SU-DHL-6 (cell line): Measurements from ENCODE around the gene ATP6V0B.

Experiments
- H2AFZ ChIP-seq: fragments of 200-600 bp; sonication (generic); 2 replicates; pipeline ENCODE4 v1.6.1; 2014; ENCODE audit warnings: low read depth, mild to moderate bottlenecking, moderate library complexity, mixed read lengths, antibody characterized with exemption, low read length; ENCODE audit not compliant: severe bottlenecking
- H3F3A ChIP-seq: fragments of 200-600 bp; shearing (Covaris generic); 2 replicates; pipeline ENCODE4 v1.6.0; 2016; ENCODE audit warnings: antibody characterized with exemption, mild to moderate bottlenecking; ENCODE audit not compliant: insufficient read depth
- H3K27ac ChIP-seq: fragments of 200-600 bp; sonication (generic); 2 replicates; pipeline ENCODE4 v1.5.1; 2016; ENCODE audit warnings: low read depth, mild to moderate bottlenecking, low read length, moderate library complexity, mixed read lengths
- H3K27me3 ChIP-seq: fragments of 200-600 bp; sonication (generic), shearing (Covaris generic); 2 replicates; pipeline ENCODE4 v1.6.0; 2014; ENCODE audit warnings: mild to moderate bottlenecking, low read length
- H3K36me3 ChIP-seq: fragments of 200-600 bp; sonication (generic); 2 replicates; pipeline ENCODE4 v1.6.1; 2014; ENCODE audit warnings: mild to moderate bottlenecking, low read length, mixed read lengths
- H3K4me2 ChIP-seq: fragments of 300-600, 200-600 bp; shearing (Covaris generic), sonication (generic); 2 replicates; pipeline ENCODE4 v1.6.0; 2014; ENCODE audit warnings: low read length, low read depth, mild to moderate bottlenecking; ENCODE audit not compliant: poor library complexity, severe bottlenecking
- H3K4me3 ChIP-seq: fragments of 200-600 bp; sonication (generic); 2 replicates; pipeline ENCODE4 v1.5.1; 2014; ENCODE audit warnings: antibody characterized with exemption, low read length, mild to moderate bottlenecking, mixed read lengths; ENCODE audit not compliant: insufficient read depth, poor library complexity, severe bottlenecking
- H3K79me2 ChIP-seq: fragments of 200-600 bp; sonication (generic); 2 replicates; pipeline ENCODE4 v1.6.1; 2014; ENCODE audit warnings: mild to moderate bottlenecking, low read length, moderate library complexity; ENCODE audit not compliant: insufficient read depth
- H3K9ac ChIP-seq: fragments of 200-600 bp; sonication (generic); 2 replicates; pipeline ENCODE4 v1.7.0; 2014; ENCODE audit warnings: mild to moderate bottlenecking, low read length
- H3K9me2 ChIP-seq: fragments of 200-600 bp; sonication (generic); replicated peaks from 2 replicates; pipeline ENCODE4 v1.6.1; 2014; ENCODE audit warnings: low read length; ENCODE audit not compliant: insufficient read depth
- H3K9me3 ChIP-seq: fragments of 200-600 bp; sonication (generic); 2 replicates; pipeline ENCODE4 v1.6.1; 2014; ENCODE audit warnings: low read length, mixed read lengths; ENCODE audit not compliant: insufficient read depth
- H4K20me1 ChIP-seq: fragments of 200-600 bp; sonication (generic); 2 replicates; pipeline ENCODE4 v1.6.1; 2014; ENCODE audit warnings: low read depth, mild to moderate bottlenecking, antibody characterized with exemption, low read length, moderate library complexity, mixed read lengths
- CTCF ChIP-seq: fragments of 200-600 bp; sonication (generic); IDR thresholded peaks from one replicate; pipeline ENCODE4 v1.5.1; 2017; ENCODE audit warnings: antibody characterized with exemption, mild to moderate bottlenecking, low read length, moderate library complexity; ENCODE audit not compliant: insufficient read depth, poor library complexity, severe bottlenecking
- EZH2phosphoT487 ChIP-seq: fragments of 200-600 bp; sonication (generic), shearing (Covaris generic); conservative IDR thresholded peaks from 2 replicates; pipeline ENCODE4 v1.6.1; 2018; ENCODE audit warnings: mild to moderate bottlenecking, antibody characterized with exemption, low read length, moderate library complexity, mixed read lengths

Gene ATP6V0B

GRCh38 chr1:43971336-43971980, 3.3 kb upstream of the ATP6V0B start:
- peaks cover 20% of the 10 kb centered on the region for H3F3A ChIP-seq
- TF ChIP-seq CTCF = no peak
- no peak for TF ChIP-seq EZH2phosphoT487
- no peak overlapping the region for H3K27ac ChIP-seq
- H3K36me3 ChIP-seq = no peaks in the 10 kb centered on the region
- no peaks in the 10 kb centered on the region for H3K9me3 ChIP-seq
- H4K20me1 ChIP-seq = no peaks in the 10 kb centered on the region
- peaks cover 31% of the 10 kb centered on the region for H3K79me2 ChIP-seq
- no peak overlapping the region for H3K4me2 ChIP-seq
- H3K4me3 ChIP-seq = no peak overlapping the region
- H3K9ac ChIP-seq = no peak overlapping the region
- no peak overlapping the region for H2AFZ ChIP-seq
- H3K27me3 ChIP-seq = no peaks in the 10 kb centered on the region
- H3K9me2 ChIP-seq = no peaks in the 10 kb centered on the region

GRCh38 chr1:43973981-43974442, 748 bp upstream of the ATP6V0B start:
- peak overlapping the region; percentile 81 for H3K27ac ChIP-seq
- H3F3A ChIP-seq = peaks cover 41% of the 10 kb centered on the region
- no peaks in the 10 kb centered on the region for H3K9me3 ChIP-seq
- H3K36me3 ChIP-seq = no peaks in the 10 kb centered on the region
- H4K20me1 ChIP-seq = no peaks in the 10 kb centered on the region
- TF ChIP-seq EZH2phosphoT487 (no peak), CTCF (no peak)
- peak overlapping the region; percentile 72 for H3K4me2 ChIP-seq
- H3K79me2 ChIP-seq = peaks cover 35% of the 10 kb centered on the region
- peak overlapping the region; percentile 82 for H2AFZ ChIP-seq
- peak overlapping the region; percentile 89 for H3K4me3 ChIP-seq
- H3K9me2 ChIP-seq = no peaks in the 10 kb centered on the region
- H3K9ac ChIP-seq = peak overlapping the region; percentile 99
- no peaks in the 10 kb centered on the region for H3K27me3 ChIP-seq

GRCh38 chr1:43975249-43975961, 645 bp downstream of the ATP6V0B start:
- Histone ChIP-seq H3F3A (peaks cover 41% of the 10 kb centered on the region), H3K27ac (peak overlapping the region; percentile 81), H3K27me3 (no peaks in the 10 kb centered on the region), H3K4me3 (peak overlapping the region; percentile 89), H3K9me2 (no peaks in the 10 kb centered on the region), H3K4me2 (peak overlapping the region; percentile 72), H4K20me1 (no peaks in the 10 kb centered on the region), H2AFZ (peak overlapping the region; percentile 82), H3K9ac (peak overlapping the region; percentile 99), H3K9me3 (no peaks in the 10 kb centered on the region), H3K79me2 (peaks cover 39% of the 10 kb centered on the region), H3K36me3 (no peaks in the 10 kb centered on the region)
- no peak for TF ChIP-seq CTCF
- no peak for TF ChIP-seq EZH2phosphoT487
